GM21723 (cell line): Measurements from ENCODE around the gene CAPN1.
"Not testable (repeated sequence)": the region's sequence is repeated elsewhere in the genome, so short reads cannot be mapped to it uniquely, and the experiment has no call there.

ENCODE experiments used
- ATAC-seq: cut with Tn5 transposase; IDR thresholded peaks from one replicate; pipeline ENCODE4 v1.9.1; 2021; ENCODE audit warnings: mild to moderate bottlenecking, moderate library complexity; ENCODE audit not compliant: unreplicated experiment

Gene CAPN1

GRCh38 chr11:65216830-65217229 is 35.1 kb downstream of the CAPN1 start:
- no peak for ATAC-seq

GRCh38 chr11:65217441-65218423 is 36.0 kb downstream of the CAPN1 start:
- no peak for ATAC-seq

GRCh38 chr11:65218446-65218845 is 36.7 kb downstream of the CAPN1 start:
- no peak for ATAC-seq

- ATAC-seq = no peak
Measured at GRCh38 chr11:65219930-65220213, 38.1 kb downstream of the CAPN1 start.

DNA sequence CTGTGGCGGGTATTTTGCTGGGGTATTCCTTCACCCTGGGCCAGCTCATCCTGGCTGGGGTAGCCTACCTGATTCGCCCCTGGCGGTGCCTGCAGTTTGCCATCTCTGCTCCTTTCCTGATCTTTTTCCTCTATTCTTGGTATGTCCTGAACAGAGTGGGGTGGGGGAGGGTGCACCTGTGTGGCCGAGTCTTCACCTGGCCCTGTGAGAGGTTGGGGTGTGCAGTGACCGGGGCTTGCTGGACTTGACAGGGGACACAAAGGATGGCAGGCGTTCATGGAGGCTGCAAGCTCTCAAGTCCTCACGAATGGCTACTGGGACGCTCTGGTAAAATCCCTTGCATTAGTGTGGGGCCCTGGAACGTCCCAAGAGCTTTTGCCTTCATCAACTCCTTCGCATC is 39.3 kb downstream of the CAPN1 start:
- ATAC-seq = no peak

DNA sequence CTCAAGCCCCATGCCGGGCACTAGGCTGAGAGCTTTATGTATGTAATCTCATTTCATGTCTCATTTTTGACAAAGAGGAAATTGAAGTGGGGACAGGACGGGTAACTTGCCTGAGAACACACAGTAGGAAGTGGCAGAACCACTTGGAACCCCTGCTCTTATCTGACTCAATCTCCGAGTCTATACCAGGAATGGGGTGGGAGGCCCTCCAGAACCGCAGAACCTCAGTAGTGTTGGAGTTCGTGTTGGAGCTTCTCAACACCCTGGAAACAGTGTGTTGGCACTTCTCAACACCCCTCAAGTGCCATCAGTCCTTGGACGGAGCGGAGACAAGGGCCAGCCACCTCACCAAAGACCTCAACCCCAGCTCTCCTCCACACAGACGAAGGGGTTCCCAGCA is 41.3 kb downstream of the CAPN1 start:
- no peak for ATAC-seq

DNA sequence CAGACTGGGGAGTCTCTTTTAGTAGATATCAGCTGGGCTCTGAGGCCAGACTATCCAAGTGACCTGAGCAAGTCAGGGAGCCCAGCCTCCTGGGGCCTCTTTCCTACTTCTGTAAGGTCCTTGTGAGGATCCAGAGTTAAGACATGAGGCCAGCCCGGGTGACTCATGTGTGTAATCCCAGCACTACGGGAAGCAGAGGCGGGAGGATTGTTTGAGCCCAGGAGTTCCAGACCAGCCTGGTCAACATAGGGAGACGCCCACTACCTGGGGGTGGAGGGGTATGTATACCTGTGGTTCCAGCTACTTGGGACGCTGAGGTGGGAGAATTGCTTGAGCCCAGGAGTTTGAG is 43.2 kb downstream of the CAPN1 start:
- ATAC-seq = no peak

DNA sequence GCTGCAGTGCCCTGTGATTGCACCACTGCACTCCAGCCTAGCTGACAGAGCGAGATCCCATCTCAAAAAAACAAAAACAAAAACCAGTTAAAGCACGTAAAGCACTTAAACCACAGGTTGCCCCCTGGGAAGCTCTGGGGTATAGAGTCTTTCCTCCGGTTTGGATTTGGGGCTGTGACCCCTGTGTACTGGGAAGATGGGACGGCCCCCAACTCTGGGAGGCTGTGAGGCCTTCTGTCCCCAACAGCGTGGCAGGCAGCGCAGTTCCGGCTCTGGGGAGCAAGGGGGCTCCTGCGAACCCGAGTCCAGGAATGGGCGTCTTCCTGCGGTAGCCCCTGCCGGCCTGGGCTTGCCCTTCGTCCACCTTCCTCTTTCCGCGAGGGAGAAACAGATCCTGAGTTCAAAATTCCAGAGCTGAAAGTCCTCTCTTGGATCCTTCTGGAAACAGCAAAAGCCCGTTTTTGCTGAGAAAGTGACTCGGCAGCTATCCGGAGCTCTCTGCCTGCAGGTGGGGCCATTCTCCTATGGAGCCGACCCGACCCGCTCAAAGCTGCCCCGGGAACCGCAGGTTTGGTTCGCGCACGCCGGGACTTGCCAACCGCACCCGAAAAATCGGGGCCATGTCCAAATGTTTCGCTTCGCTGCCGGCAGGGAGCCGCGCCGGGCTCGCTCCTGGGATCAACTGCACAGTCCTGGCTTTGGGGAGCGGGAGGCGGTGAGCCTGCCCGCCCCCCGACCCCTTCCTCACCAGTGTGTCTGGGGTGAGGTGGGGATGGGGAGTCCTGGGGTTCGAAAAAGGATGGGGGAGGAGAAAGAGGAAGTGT is 43.8 kb downstream of the CAPN1 start:
- peak; percentile 55 for ATAC-seq

DNA sequence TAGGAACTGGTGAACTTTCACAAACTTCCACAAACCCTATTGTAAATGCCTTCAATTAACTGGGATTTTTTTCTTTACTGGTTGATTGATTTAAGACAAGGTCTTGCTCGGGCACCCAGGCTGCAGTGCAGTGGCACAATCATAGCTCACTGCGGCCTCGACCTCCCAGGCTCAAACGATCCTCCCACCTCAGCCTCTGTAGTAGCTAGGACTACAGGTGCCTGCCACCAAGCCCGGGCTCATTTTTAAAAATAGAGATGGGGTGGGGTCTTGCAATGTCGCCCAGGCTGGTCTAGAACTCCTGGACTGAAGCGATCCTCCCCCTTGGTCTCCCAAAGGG is 44.3 kb downstream of the CAPN1 start:
- no peak for ATAC-seq

DNA sequence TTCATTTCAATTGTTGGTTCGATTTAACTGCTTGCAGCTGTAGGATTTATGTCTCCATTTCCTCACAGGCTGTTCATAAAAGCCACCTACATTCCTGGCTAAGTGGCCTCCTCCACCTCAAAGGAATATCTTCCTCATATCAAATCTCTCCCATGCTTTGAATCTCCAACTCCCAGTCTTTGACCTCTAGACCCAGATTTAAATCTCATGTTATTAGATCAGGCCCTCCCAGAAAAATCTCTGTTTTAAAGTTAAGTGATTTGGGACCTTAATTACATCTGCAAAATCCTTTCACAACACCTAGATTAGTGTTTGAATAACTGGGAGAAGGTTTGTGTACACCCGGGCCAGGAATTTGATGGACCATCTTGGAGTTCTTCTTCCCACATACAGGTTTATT is 46.2 kb downstream of the CAPN1 start:
- no peak for ATAC-seq

DNA sequence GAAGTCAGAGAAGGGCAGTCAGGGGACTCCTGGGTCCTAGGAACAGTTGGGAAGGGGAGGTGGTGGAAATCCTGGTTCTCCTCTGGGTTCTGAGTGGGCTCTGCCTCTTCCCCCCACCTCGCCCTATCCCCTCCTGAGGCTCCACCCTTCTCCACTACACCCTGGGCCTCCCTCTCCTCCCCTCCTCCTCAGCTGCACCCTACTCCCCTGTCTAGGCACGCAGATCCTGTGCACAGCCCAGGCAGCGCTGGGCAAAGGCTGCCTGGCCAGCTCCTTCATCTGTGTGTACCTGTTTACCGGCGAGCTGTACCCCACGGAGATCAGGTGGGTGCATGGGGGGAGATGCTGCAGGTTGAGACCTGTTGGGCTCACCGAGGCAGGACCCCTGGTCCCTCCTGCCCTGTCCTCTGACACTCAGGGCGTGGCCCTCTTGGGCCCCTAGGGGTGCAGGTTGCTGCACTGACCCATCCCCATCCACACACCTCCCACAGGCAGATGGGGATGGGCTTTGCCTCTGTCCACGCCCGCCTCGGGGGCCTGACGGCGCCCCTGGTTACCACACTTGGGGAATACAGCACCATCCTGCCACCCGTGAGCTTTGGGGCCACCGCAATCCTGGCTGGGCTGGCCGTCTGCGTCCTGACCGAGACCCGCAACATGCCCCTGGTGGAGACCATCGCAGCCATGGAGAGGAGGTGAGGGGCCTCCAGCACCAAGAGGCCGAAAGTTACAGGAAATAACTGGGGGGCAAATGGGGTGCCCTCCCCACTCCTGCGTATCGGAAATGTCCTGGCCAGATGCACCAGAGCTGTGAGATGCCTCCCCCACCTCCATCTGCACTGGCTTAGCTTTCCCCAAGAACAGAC is 54.7 kb downstream of the CAPN1 start:
- no peak for ATAC-seq

DNA sequence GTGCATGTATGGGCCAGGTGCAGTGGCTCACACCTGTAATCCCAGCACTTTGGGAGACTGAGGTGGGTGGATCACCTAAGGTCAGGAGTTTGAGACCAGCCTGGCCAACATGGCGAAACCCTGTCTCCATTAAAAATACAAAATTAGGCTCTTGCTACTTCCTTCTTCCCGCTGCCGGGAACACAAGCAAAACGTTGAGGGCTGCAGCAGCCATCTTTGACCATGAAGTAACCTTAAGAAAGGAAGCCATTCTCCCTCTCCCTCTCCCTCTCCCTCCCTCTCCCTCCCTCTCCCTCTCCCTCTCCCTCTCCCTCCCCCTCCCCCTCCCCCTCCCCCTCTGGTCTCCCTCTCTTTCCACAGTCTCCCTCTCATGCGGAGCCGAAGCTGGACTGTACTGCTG is 56.6 kb downstream of the CAPN1 start:
- ATAC-seq = not testable (repeated sequence)

DNA sequence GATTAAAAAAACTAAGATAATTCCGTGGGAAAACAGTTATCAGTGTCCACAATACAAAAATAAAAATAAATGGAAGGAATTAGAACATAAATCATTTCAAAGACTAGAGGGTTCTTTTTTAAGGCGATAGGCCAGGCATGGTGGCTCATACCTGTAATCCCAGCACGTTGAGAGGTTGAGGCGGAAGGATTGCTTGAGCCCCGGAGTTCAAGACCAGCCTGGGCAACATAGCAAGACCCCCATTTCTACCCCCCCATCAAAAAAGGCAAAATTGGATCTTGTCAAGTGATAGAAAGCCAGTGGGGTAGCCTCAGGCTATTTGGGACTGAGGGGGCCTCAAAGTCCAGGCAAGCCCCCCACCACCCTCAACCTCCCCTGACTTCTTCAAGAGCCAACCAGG is 59.4 kb downstream of the CAPN1 start:
- no peak for ATAC-seq

DNA sequence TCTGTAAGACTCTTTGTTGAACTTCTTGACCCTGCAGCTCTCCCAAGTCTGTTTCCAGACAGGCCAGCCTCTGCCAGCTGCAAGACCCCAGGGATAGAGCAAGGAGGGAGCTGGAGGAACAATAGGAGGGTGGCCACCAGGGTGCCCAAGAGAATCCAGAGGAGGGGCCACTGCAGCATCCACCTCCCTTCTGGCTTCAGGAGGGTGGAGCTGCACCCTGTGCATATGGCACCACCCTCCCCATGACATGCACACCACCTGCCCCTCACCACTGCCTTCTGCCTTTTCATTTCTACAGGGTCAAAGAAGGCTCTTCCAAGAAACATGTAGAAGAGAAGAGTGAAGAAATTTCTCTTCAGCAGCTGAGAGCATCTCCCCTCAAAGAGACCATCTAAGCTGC is 60.0 kb downstream of the CAPN1 start:
- ATAC-seq = no peak

- no peak for ATAC-seq
Measured at GRCh38 chr11:65242389-65242788, 60.7 kb downstream of the CAPN1 start.

DNA sequence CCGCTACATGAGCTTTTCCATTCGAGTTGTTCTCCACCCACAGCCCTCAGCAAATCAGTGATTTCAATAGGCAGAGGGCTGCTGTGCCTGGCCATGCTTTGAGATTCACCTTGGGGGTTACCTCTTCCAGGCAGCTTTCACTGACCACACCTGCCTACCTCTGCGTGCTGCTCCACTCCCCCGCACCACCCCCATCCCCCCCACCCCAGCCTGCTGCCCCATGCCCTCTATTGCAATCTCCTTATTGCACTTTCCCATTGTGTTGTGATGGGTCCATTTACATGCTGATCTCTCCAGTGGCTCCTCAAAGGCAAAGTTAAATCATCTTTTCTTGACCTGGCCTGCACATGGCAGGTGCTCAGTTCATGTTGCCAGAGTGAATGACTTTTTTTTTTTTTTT is 62.1 kb downstream of the CAPN1 start:
- no peak for ATAC-seq

GRCh38 chr11:65245046-65245445 is 63.3 kb downstream of the CAPN1 start:
- ATAC-seq = not testable (repeated sequence)

DNA sequence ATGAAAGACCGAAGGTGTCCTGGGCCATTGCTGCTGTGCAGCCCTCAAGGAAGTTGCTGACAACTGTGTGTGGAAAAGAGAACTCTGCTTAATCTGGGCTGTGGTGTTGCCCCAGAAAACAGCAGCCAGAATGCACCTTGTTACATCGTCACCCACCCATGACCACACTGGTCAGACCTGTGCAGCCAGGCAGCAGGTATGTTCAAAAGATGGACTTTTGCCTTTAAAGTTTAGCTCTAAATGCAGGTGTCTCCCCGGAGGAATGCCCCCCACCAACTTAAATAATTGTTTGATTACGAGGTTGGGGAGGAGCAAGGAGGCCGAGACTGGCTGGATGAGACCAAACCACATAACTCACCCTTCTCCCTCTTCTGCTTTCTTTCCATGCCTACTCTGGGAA is 64.8 kb downstream of the CAPN1 start:
- no peak for ATAC-seq

GRCh38 chr11:65248184-65248710 is 66.5 kb downstream of the CAPN1 start:
- ATAC-seq = not testable (repeated sequence)

DNA sequence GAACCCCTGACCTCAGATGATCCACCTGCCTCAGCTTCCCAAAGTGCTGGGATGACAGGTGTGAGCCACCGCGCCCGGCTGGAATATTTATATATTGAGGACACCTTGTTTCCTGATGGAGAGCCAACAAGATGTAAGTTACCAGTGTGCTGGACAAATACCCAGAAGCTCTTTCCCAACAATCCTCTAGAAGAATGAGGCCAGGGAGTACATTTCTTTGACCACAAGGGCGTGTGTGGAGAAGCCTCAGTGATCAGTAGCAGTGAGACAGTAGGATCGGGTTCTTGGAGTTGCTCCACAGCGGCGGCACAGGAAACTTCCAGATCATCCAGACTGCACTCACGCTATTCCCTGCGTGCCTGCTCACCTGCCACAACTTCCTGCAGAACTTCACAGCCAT is 69.7 kb downstream of the CAPN1 start:
- ATAC-seq = no peak

DNA sequence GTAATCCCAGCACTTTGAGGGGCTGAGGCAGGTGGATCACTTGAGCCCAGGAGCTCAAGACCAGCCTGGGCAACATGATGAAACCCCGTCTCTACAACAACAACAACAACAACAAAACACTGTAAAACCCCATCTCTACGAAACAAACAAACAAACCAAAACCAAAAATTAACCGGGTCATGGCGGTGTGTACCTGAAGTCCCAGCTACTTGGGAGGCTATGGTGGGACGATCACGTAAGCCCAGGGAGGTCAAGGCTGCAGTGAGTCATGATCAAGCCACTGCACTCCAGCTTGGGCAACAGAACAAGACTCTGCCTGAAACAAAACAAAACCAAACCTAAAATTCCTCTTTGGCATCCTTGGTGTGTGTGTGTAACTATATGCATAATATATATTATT is 73.0 kb downstream of the CAPN1 start:
- no peak for ATAC-seq
